ENCODE results near the gene LNX1. TPM values are rescaled to one million over a fixed set of nuclear protein-coding genes. Genes with fewer than 3 reads are reported as not detected.

LNX1 gene
- total RNA-seq, 6 experiments from 2014 or later, result 0.05 to 0.18 (median 0.07) TPM; not detected in 1

DNA sequence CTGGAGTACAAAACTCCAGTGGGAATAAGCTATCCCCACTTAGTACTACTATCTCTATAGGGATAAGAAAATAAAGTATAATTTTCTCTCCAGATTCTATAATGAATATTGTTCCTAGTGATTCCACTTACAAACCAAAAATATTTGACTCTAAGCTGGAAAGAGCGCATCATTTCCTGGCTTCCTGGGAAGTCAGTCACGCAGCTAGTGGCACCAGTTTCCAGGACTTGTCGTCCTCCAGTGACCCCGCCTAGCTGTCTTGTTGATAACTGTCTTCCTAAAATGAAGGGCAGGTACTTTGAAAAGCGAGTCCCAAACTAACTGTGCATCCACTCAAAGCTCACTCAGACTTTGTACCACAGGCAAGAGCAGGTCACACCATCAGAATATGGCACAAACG, 39.3 kb downstream of the LNX1 start:
- H3K4me3 Mint-ChIP-seq, result no peak overlapping the region
- H3K27me3 Mint-ChIP-seq (ENCODE audit: insufficient read depth), result peaks cover 5% of the 10 kb centered on the region
- H3K4me1 Mint-ChIP-seq (ENCODE audit: low read depth), result peaks cover 25% of the 10 kb centered on the region
- DNase-seq, result no peak
- TF ChIP-seq, protein P1, sequence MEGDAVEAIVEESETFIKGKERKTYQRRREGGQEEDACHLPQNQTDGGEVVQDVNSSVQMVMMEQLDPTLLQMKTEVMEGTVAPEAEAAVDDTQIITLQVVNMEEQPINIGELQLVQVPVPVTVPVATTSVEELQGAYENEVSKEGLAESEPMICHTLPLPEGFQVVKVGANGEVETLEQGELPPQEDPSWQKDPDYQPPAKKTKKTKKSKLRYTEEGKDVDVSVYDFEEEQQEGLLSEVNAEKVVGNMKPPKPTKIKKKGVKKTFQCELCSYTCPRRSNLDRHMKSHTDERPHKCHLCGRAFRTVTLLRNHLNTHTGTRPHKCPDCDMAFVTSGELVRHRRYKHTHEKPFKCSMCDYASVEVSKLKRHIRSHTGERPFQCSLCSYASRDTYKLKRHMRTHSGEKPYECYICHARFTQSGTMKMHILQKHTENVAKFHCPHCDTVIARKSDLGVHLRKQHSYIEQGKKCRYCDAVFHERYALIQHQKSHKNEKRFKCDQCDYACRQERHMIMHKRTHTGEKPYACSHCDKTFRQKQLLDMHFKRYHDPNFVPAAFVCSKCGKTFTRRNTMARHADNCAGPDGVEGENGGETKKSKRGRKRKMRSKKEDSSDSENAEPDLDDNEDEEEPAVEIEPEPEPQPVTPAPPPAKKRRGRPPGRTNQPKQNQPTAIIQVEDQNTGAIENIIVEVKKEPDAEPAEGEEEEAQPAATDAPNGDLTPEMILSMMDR (IDR thresholded peaks at IDR 0.05), result no peak
- H3K9me3 Mint-ChIP-seq, result no peaks in the 10 kb centered on the region
- no peak overlapping the region for H3K27ac Mint-ChIP-seq
- peaks cover 5% of the 10 kb centered on the region; the same call in 1 of the 2 replicates for H3K36me3 Mint-ChIP-seq (ENCODE audit: low read depth)

DNA sequence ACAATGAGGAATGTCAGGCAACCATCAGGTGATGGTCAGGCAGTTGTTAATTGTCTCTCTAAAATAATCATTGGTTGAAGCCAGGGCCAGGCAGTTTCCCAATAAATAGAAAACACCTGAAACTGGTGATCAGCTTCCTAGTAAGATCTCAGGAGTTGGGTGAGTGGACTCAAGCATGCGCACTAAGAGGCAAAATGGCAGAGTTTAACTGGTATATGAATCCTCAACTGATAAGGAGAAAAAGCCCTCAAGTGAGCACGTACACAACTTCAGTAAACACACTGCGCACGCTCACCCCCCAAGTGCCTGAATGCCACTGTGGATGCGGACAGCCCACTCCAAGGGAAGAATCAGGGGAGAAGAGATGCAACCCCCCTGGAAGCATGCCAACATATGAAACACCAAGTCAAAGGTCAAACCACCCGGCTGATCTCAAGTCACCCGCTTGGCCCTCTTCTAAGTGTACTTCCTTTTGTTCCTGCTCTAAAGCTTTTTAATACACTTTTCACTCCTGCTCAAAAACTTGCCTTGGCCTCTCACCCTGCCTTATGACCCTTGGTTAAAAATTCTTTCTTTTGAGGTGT, 39.9 kb downstream of the LNX1 start:
- H3K36me3 Mint-ChIP-seq (ENCODE audit: low read depth), result peaks cover 5% of the 10 kb centered on the region; the same call in 1 of the 2 replicates
- peaks cover 30% of the 10 kb centered on the region for H3K4me1 Mint-ChIP-seq (ENCODE audit: low read depth)
- TF ChIP-seq, protein P1 (IDR thresholded peaks at IDR 0.05), result no peak
- H3K27me3 Mint-ChIP-seq (ENCODE audit: insufficient read depth), result peaks cover 5% of the 10 kb centered on the region
- DNase-seq, result no peak
- H3K4me3 Mint-ChIP-seq, result no peak overlapping the region
- H3K9me3 Mint-ChIP-seq, result no peaks in the 10 kb centered on the region
- no peak overlapping the region for H3K27ac Mint-ChIP-seq

GRCh38 chr4:53548662-53549061, 42.6 kb downstream of the LNX1 start:
- H3K27me3 Mint-ChIP-seq (ENCODE audit: insufficient read depth), result peaks cover 5% of the 10 kb centered on the region
- no peak overlapping the region for H3K4me3 Mint-ChIP-seq
- peaks cover 49% of the 10 kb centered on the region for H3K4me1 Mint-ChIP-seq (ENCODE audit: low read depth)
- DNase-seq, result no peak
- H3K27ac Mint-ChIP-seq, result no peak overlapping the region
- H3K9me3 Mint-ChIP-seq, result no peaks in the 10 kb centered on the region
- peaks cover 5% of the 10 kb centered on the region; the same call in 1 of the 2 replicates for H3K36me3 Mint-ChIP-seq (ENCODE audit: low read depth)
- TF ChIP-seq, protein P1 (IDR thresholded peaks at IDR 0.05), result no peak

GRCh38 chr4:53547983-53548382, 43.3 kb downstream of the LNX1 start:
- H3K4me1 Mint-ChIP-seq (ENCODE audit: low read depth), result peaks cover 54% of the 10 kb centered on the region
- H3K27me3 Mint-ChIP-seq (ENCODE audit: insufficient read depth), result peaks cover 5% of the 10 kb centered on the region
- TF ChIP-seq, protein P1 (IDR thresholded peaks at IDR 0.05), result no peak
- no peak overlapping the region for H3K27ac Mint-ChIP-seq
- H3K9me3 Mint-ChIP-seq, result no peaks in the 10 kb centered on the region
- peaks cover 5% of the 10 kb centered on the region; the same call in 1 of the 2 replicates for H3K36me3 Mint-ChIP-seq (ENCODE audit: low read depth)
- DNase-seq, result no peak
- H3K4me3 Mint-ChIP-seq, result no peak overlapping the region

- Mint-ChIP-seq H3K4me3 (no peak overlapping the region), H3K27ac (no peak overlapping the region), H3K4me1 (ENCODE audit: low read depth) (peaks cover 58% of the 10 kb centered on the region), H3K36me3 (ENCODE audit: low read depth) (peaks cover 5% of the 10 kb centered on the region; the same call in 1 of the 2 replicates), H3K27me3 (ENCODE audit: insufficient read depth) (peaks cover 5% of the 10 kb centered on the region), H3K9me3 (no peaks in the 10 kb centered on the region)
- DNase-seq, result no peak
- TF ChIP-seq, protein P1 (IDR thresholded peaks at IDR 0.05), result no peak
Observed at GRCh38 chr4:53545942-53546581, 45.2 kb downstream of the LNX1 start.

Data from HFFc6 (cell line).